GM12865 (cell line): ENCODE measurements around the gene NFATC4.
"Not testable (repeated sequence)": the region's sequence is repeated elsewhere in the genome, so short reads cannot be mapped to it uniquely, and the experiment has no call there.

Source experiments
- DNase-seq: peaks from one replicate; pipeline ENCODE4 v3.0.0; 2010; ENCODE audit warnings: low read depth
- H3K4me3 ChIP-seq: 2 replicates; pipeline ENCODE4 v1.5.1; 2011; ENCODE audit warnings: mild to moderate bottlenecking, low read depth, low read length, control low read depth
- CTCF ChIP-seq: IDR thresholded peaks from 2 replicates; pipeline ENCODE4 v1.5.1; 2011; ENCODE audit warnings: low read length, control low read depth, low read depth, inconsistent platforms; ENCODE audit not compliant: insufficient read depth; ENCODE audit errors: missing control alignments

NFATC4 gene

GRCh38 chr14:24325963-24326362, 42.0 kb upstream of the NFATC4 start:
- H3K4me3 ChIP-seq = no peak overlapping the region
- DNase-seq = no peak
- TF ChIP-seq CTCF = no peak

- no peak for DNase-seq
- no peak for TF ChIP-seq CTCF
- H3K4me3 ChIP-seq = no peak overlapping the region
These were observed 40.7 kb upstream of the NFATC4 start for GRCh38 chr14:24327303-24327702.

GRCh38 chr14:24327914-24328313, 40.1 kb upstream of the NFATC4 start:
- DNase-seq, H3K4me3 ChIP-seq: not testable (repeated sequence)
- TF ChIP-seq CTCF = peak; percentile 18

- no peak for DNase-seq
- TF ChIP-seq CTCF = no peak
- H3K4me3 ChIP-seq = no peak overlapping the region
These were observed 38.8 kb upstream of the NFATC4 start for GRCh38 chr14:24329073-24329663.

- no peak for DNase-seq
- no peak for TF ChIP-seq CTCF
- no peak overlapping the region for H3K4me3 ChIP-seq
These were observed 38.2 kb upstream of the NFATC4 start for GRCh38 chr14:24329736-24330135.

- DNase-seq = no peak
- TF ChIP-seq CTCF = no peak
- H3K4me3 ChIP-seq = no peak overlapping the region
These were observed 36.9 kb upstream of the NFATC4 start for GRCh38 chr14:24330973-24331674.

GRCh38 chr14:24331731-24332267, 36.2 kb upstream of the NFATC4 start:
- no peak for TF ChIP-seq CTCF
- DNase-seq = no peak
- H3K4me3 ChIP-seq = no peak overlapping the region
